NK-92 (cell line): ENCODE data around the gene ASB4.

ENCODE experiments used
- DNase-seq: peaks from one replicate; lab custom pipeline; 2025; ENCODE audit not compliant: unreplicated experiment; lab: John Stamatoyannopoulos, UW

The ASB4 gene

DNA sequence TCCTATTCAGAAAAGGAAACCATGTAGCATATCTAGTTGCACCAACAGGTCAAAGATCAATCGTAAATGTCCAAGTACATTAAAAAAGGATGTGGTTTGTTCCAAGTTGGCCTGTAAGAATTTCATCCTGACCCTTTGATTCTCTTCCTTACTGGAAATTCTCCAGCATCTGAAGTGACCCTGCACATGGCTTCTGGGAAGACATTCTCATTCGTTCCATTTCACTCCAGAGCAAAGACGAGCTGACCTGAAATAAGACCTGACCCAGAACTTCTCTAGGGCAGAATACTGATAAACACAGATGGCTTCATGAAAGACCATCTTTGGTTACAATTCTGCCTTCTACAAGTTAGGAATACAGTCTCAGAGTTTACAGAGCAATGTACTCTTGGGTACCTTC lies 39.8 kb downstream of the ASB4 start:
- DNase-seq, result no peak

- no peak for DNase-seq
Measured at GRCh38 chr7:95526128-95526738, 40.5 kb downstream of the ASB4 start.

- DNase-seq, result no peak
Measured at GRCh38 chr7:95527033-95527775, 41.5 kb downstream of the ASB4 start.

- no peak for DNase-seq
Measured at GRCh38 chr7:95527776-95528250, 42.1 kb downstream of the ASB4 start.

GRCh38 chr7:95529701-95530100 lies 44.0 kb downstream of the ASB4 start:
- DNase-seq, result no peak

- DNase-seq, result no peak
Measured at GRCh38 chr7:95530881-95531280, 45.1 kb downstream of the ASB4 start.

- DNase-seq, result no peak
Measured at GRCh38 chr7:95531605-95532219, 46.0 kb downstream of the ASB4 start.

GRCh38 chr7:95534796-95535195 lies 49.1 kb downstream of the ASB4 start:
- DNase-seq, result no peak

GRCh38 chr7:95535662-95536061 lies 49.9 kb downstream of the ASB4 start:
- no peak for DNase-seq

DNA sequence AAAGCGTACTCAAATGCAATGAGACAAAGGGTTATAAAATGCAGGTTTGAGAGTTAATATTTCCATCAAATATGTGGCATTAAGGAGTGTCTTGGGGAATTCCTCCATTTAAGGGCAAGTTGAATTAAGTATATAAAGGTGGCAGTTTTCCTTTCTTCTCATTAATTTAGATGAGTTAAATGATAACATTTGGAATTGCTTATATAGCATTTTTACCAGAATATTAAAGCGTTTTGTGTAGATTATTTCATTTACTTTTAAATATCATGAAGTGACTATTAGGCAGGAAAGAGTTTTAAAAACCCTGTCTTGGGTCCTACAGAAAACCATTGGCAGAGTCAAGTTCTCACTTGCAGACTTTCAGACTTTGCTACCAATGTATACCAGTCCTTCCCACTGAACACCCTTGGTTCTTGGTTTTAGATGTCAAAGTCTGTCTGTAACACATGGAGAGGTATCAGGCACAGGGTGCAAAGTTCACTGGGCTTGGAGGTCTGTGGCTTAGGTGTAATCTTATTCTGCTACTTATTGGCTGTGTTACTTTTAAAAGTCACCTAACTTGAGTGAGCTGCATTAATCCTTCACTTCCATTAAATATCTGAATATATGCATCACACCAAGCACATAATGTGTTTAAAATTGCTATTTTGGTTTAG lies 51.0 kb downstream of the ASB4 start:
- no peak for DNase-seq

GRCh38 chr7:95537468-95537867 lies 51.7 kb downstream of the ASB4 start:
- no peak for DNase-seq

- DNase-seq, result no peak
Measured at GRCh38 chr7:95539426-95539825, 53.7 kb downstream of the ASB4 start.

DNA sequence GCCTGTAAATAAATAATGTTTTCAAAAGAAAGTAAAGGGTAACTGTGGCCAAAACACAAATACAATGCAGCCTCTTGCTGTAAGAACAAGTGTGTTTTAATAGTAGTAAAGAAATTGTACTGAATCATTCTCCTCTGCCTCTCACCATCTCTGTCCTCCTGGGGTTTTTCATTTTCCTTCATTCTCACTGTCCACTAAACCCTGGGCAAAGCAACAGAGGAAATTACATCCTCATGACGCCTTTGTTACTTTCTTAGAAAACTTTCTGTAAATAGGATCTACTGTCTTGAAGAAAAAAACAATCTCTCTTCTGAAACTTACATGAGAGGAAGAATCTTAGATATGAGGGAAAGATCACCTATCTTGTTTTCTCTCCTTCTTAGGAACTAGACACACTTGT lies 54.6 kb downstream of the ASB4 start:
- DNase-seq, result no peak

DNA sequence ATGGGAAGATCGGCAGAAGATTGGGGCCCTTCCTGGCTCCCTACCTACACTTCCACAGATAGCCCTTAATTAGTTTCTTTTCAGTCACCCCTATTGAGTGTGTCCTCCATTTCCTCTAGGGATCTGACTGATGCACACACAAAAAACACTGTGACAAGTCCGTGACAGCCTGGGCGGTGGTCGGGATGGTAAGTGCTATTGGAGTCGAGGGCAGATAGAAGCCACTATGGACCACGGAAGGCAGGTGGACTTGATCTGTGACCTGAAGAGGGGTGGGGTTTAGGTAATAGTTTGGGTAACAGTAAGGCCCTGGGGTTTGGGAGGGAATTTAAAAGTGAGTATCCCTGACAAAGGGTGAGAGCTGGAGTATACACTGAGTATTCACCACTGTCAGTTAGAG lies 57.6 kb downstream of the ASB4 start:
- no peak for DNase-seq

- no peak for DNase-seq
Measured at GRCh38 chr7:95544171-95544570, 58.4 kb downstream of the ASB4 start.

DNA sequence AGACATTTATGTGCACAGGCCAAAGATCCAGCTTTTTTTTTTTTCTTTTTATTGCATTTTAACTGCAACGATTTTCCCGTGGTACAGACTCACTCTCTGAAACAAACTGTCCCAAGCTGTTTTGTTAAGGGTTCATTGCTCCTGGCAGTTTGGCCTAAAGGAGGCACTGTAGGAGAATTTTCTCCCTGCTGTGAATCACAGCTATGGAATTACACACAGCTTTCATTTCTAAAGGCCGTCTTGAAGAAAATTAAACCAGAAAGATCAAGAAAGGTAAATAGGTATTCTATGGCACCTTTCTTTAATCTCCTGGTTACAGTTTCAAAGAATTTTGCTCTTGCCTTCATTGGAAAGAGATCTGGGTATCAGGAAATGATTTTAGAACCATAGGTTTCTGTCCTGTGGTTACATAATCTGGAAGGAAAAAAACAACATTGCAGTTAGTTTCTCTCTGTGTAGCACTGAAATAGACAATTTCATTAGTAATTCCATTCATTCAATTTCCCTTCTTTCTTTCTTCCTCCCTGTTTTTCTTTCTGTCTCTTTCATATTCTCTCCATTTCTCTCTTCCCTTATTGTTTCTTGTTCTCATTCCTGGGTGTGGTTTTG lies 59.4 kb downstream of the ASB4 start:
- no peak for DNase-seq

DNA sequence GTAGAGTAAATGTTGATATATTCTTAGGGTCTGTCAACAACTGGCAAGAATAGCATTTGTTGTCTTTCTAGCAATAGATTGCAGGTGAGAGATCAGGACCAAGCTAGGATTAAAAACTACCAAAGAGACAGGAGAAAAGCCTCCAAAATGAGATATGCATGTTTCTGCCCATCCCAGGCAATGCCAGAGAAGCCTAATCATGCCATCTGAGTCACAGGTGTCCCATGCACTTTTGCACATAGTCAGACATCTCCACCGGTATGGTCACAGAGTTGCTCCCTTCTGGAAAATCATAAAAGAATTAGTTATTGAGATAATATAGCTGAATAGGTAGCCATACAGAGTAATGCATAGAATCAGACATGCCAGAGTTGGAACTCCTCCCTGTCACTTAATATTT lies 59.9 kb downstream of the ASB4 start:
- no peak for DNase-seq

DNA sequence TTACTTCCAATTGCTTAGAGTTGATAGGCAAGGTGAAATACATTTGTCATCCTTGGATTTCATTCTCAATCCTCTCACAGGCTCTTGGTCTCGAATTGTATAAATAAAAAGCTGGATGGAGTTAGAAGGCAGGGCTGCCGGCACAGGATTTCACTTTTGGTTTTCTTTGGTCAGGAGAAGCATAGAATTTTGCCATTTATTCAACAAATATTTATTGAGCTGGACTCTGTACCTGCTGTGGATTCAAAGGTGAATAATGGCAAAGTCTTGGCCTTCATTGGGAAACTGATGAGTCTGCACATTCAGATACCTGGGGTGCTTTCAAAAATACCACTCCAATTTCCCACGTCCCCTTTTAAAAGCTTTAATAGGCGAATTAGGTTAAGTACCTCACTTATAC lies 60.9 kb downstream of the ASB4 start:
- DNase-seq, result no peak

DNA sequence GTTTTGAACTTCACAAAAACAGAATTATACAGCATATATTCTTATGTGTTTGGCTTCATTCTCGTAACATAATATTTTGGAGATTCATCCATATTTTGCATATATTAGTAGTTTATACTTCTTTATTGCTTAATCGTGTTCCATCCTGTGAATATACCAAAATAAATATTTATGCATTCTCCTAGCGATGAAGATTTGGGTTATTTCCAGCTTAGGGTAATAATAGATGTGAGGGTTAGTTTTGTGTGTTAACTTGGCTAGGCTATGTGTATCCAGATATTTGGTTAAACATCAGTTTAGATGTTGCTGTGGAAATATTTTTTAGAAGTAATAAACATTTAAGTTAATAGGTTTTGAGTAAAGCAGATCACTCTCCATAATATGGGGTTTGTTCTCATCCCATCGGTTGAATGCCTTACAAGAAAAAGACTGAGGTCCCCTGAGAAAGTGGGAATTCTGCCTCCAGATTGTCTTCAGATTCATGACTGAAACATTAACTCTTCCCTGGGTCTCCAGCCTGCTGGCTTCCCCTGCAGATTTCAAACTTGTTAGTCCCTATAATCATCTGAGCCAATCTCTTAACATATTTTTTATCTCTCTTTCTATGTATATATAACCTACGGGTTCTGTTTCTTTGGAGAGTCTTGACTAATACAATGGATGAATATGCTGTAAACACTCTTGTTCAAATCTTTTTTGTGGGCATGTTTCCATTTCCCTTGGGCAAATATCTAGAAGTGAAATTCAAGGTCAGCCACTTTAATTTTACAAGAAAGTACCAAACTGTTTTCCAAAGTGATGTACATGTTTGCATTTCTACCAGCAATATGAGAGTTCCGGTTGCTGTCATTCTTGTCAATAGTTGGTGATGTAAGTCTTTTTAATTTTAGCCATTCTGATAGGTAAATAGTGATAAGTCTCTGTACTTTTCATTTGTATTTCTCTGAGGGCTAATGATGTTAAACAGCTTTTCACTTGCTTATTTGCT lies 61.9 kb downstream of the ASB4 start:
- no peak for DNase-seq

GRCh38 chr7:95549818-95550529 lies 64.2 kb downstream of the ASB4 start:
- no peak for DNase-seq
